Left forelimb (tissue), 1 donor: Measurements from ENCODE around the gene MTIF3.
"Not testable (repeated sequence)": the region's sequence is repeated elsewhere in the genome, so short reads cannot be mapped to it uniquely, and the experiment has no call there.

ENCODE experiments used
- DNase-seq: peaks from one replicate; pipeline ENCODE4 v3.0.0-alpha.2; 2018; ENCODE audit warnings: low spot score

Gene MTIF3

DNA sequence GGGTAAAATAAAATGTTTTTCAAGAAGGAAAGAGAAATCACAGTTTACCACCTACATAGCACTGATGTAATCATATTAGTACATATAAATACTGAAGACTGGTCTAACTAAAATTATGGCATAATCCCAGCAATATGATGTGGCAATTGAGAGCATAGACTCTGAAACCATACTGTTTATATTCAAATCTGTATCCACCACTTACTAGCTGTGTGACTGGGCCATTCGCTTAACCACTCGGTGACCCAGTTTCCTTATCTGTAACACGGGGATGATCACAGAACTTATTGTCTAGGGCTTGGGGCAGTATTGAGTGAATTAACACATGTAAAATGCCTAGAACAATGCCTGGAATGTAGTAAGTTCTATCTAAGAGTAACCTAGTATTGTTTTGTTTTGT is 39.0 kb downstream of the MTIF3 start:
- DNase-seq: no peak

DNA sequence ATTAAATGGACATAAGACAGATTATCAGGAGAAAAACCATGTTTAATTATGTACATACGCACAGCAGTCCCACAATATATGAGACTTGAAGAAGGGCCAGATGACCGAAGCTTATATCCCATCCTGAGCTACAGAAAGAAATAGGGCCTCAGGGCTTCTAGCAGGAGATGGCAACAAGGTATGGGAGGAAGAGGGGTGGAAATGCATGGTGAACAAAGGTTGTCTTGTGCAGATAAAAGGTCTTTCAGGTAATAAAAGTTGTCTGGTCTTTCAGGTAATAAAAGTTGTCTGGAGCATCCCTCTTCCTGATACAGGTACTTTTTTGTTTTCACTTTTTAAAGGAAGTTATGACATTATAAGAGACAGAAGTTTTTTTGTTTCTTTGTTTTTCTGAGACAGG is 41.4 kb downstream of the MTIF3 start:
- no peak for DNase-seq

DNA sequence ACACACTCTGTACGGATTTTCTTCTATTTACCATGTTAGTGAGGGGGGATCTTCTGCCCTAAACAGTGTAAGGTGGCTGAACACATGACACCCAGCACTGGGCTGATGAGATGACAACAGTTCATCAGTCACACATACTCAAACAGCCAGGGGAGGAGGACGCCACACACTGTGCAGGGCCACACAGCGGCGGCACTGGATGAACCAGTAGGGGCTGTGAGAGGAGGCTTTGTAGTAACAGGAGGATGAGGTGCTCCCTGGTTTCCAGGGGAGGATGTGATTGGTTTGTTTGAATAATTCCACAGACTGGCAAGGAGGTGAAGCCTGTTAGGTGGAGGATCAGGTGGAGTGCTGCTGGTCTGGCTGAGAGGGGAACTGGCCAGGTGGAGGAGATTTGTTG is 42.3 kb downstream of the MTIF3 start:
- DNase-seq: no peak

DNA sequence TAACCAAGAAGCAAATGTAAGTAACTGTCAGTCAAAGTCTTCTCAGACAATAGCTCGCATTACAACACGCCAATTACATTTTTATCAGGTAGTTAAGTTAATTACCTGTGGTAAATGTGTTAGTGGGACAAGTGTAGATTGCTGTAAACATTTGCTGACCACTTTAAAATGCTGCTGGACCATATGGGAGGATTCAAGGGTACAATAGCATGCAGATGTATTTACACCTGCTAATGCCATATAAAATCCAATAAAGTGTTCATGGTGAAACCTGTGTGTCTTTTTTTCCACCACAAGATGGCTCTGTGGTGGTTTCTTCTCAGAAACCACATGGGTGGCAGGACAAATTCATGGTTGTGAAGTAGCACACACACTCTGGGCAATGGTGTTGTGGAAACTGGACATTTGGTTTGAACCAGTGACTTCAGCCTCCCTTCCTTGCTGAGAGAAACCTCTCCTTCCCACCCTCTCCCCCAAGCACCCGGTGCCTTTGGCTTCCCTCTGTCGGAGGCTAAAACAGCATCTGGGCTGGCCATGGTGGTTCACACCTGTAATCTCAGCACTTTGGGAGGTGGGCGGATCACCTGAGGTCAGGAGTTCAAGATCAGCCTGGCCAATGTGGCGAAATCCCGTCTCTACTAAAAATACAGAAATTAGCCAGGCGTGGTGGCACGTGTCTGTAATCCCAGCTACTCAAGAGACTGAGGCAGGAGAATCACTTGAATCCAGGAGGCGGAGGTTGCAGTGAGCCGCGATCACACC is 44.0 kb downstream of the MTIF3 start:
- no peak for DNase-seq

DNA sequence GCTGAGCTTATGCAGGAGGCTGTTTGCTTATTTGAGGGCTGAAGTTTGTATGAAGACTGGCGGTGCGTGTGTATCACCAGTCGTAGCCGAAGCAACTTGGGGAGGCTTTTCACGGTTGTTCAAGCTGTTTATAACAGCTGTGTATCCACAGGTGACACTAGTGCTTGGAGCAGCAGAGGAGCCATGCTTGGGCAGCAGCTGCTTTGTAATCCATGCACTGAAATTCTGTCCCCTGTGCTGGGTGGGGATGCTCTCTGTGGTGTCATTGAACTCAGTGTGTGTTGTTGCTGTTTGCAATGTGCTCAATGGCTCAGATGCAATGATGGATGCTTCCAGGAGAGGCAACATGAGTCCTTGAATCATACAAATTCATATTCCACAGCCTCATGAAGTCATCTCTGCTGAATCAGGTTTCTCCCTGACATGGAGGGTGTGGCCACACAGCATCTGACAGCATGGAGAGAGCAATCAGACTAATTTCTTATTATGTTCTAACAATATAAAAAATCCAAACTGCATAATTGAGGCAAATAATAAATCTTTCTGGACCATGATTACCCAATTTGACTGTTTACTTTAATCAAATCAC is 44.7 kb downstream of the MTIF3 start:
- DNase-seq: no peak

DNA sequence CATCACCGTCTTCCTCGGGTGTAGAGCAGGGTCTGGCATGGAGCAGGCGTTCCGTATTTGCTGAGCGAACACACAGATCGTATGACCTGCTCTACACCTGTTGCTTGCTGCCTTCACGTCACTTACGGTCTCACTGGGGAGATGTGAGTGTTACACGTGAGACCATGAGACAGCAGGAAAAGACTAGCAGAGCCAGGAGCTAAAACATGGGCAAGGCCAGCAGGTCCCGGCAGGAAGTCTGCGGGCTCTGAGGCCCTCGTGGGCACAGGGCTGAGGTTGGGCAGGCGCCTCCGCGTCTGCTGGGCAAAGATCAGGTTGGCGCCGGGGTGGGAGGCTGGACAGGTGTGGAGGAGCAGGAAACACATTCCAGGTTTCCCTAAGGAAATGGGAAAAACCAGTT is 45.7 kb downstream of the MTIF3 start:
- DNase-seq: no peak

DNA sequence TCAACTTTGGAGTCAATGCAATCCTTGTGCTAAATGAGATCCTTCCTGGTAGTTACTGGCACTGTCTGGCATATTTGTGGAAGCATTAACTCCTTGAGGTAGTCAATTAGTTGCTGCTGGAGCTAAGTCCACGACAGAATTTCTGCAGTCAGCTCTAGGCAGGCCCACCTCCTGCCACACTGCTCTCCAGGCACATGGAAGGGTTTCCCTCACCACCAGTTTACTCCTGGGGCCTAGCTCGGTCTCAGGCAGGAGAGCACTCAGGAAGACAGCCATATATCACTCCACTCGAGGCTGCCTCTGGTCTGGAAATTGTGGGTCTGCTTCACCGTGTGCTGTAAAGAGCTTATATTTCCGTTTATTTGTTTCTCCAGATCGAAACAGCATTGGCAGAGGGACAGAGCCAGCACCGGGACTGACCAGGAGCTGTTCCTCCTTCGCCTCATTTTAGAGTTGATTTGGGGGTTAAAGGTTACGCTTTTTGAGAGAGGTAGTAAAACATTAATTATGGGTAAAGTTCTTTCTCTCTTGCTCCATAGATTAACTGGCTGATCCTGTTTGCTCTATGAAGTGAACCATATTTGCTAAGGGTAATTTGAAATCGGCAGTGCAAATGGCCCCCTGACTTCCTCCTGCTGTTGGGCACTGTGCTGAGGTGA is 46.5 kb downstream of the MTIF3 start:
- DNase-seq: no peak

DNA sequence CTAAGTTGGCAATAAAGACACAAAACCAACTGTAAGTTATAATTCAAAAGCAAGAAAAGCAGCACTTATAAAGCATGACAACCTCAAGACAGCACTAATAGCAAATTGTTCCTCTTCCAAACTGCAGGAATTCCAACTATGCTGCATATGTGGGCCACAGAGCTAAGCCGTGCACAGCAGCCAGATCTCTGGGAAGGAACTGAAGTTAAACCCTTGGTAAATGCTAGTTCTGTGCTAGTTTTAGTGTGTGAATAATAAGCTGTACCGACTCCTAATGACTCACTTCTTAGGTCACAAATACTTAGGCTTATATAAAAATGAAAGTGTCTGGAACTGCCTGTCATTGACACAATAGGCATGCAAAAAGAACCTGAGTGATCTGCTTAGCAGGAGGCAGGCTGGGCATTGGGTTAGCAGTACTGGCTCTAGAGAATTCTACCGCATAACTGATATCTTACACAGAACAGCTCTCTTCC is 47.1 kb downstream of the MTIF3 start:
- DNase-seq: no peak

DNA sequence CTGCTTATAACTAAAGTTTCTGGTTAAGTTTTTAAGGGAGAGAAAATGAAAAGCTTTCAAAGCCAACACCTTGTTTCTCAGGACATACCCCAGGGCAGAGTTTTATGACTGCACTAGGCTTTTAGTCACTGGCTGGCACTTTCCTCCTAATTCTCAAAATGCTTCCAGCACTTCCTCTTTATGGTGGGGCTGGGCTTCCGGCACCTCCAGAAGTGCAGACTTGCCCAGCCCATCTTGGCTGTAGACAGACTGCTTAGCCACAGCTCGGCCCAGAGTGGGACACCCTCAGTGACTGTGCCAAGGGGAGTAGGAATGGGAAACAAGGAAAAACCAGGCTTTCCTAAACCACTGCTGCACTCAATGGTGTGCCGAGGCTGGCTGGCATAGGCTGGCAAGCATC is 49.2 kb downstream of the MTIF3 start:
- no peak for DNase-seq

DNA sequence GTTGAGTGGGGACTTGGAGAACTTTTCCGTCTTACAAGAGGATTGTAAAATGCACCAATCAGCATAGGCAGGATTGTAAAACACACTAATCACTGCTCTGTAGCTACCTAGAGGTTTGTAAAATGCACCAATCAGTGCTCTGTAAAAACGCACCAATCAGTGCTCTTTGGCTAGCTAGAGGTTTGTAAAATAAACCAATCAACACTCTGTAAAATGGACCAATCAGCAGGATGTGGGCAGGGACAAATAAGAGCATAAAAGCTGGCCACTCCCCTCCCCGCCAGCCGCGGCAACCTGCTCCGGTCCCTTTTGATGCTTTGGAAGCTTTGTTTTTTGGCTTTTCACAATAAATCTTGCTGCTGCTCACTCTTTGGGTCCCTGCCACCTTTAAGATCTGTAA is 50.0 kb downstream of the MTIF3 start:
- DNase-seq: not testable (repeated sequence)

DNA sequence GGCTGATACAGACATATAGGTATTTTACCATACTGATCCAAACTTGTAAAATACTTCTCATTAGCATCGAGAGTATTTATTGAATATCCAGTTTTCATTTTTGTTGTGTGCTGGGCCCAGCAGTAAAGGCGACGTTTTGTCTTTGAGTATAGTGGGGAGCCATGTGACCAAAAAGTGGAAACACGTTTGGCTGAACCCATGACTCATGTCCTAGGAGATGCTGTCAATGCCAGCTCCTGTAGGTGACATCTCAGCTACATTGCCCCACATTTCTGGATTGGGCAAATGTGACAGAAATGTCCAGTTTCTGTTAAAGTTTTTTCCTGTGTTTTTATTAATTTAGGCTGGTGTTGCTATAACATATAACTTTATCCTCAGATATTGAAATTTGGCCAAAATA is 52.0 kb downstream of the MTIF3 start:
- DNase-seq: no peak

DNA sequence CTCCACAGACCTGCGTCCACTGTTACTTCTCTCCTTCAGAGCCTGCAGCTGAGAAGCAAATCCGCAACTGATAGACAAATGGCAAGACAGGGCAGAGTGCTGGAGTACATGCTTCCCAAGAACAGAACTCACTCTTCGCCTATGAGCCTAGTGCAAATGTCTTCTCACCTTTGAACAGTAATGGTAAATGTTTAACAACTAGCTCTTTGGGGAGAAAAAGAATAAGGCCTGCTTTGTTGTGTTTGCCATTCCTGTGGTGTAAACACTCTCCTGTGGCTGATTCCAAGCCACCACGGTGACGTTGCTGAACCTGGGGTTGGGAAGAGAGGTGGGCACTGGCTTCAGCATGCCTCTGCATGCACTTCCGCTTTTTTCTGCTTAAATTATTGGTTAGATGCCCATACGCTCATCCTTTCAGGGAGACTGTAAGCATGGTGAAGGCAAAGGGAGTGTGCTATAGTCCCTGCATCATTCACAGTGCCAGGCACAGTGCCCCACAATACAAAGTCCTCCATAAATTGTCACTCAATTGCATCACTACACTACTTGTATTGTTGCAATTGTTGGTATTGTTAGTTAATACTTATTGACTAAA is 54.0 kb downstream of the MTIF3 start:
- DNase-seq: no peak

DNA sequence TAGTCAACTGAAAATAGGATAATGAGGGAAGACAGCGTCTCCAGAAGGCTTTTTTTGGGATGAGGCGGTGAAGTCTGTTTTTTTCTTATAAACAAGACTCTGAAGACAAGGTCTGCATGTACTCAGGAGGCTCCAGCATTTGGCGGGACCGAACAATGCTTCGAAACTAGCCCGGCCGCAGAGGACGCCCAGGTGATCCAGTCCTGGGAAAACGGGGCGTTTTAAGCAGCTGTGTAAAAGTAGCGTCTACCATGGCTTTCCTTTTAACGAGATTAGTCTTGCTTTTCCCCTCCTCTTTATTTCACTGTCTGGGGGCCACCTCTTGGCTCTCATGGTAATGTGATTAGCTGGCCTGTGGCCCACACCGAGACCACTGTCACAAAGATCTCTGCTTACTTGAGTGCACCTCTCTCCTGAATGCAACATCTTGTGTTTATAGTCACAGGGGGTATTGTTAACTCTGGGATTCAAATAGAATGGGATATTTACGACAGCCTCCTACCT is 55.3 kb downstream of the MTIF3 start:
- DNase-seq: no peak

DNA sequence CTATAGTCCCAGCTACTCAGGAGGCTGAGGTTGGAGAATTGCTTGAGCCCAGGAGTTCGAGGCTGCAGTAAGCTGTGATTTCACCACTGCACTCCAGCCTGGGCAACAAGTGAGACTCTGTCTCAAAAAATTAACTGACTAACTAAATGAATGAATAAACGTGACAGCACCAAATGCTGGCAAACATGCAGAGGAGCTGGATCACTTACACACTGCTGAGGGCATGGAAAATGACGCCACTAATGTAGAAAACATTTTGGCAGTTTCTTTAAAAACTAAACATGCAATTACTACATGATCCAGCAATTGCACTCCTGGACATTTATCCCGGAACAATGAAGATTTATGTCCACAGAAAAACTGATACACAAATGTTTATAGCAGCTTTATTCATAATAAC is 57.3 kb downstream of the MTIF3 start:
- no peak for DNase-seq

DNA sequence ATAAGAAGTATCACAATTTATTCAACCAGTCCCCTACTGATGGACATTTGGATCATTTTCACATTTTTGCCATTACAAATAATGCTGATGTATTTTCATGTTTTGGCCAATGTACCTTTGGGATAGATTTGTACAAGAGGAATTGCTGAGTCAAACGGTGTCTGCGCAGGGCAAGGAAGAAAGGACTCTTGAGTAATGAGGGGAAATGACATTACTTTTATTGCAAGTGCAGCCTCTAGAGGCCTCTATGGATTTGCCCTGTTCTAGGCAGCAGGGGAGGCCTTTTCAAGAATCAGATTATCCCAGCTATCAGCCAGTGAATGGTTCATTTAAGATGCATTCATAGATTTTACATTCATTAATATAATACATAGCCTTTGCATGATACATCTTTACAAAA is 58.9 kb downstream of the MTIF3 start:
- no peak for DNase-seq

DNA sequence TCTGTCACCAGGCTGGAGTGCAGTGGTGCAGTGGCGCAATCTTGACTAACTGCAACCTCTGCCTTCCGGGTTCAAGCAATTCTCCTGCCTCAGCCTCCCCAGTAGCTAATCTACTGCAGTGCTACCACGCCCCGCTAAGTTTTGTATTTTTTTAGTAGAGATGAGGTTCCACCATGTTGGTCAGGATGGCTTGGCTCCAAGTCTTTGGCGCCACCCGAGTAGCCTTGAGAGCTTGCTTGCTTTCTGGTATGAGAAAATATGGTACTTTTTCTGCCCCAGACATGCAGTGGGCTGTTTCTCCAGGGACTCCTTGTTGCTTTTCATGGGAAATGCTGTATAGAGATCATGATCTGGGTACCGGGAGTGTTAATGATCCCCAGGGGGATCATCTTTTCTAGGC is 60.5 kb downstream of the MTIF3 start:
- no peak for DNase-seq

DNA sequence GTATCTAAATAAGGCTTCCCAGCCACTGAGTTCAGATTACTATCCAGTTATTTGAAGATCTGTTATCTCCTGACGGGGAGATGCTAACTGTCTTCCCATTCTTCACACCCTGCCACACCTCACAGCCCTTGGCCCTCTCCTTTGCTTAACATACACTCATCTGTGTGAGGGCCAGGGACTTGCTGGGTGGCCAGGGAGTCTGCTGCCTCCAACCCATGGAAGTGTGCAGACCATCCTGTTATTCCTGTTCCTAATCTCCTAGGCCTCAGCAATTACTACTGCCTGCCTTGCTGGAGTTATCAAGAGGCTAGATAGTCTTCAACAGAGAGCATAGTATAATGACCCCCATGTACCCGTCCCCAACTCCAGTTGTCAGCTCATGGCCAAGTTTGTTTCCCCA is 62.1 kb downstream of the MTIF3 start:
- no peak for DNase-seq
